GF-D8 (cell line): ENCODE data around the gene TRAPPC12.

Experiments
- DNase-seq: peaks from one replicate; lab custom pipeline; 2025; lab: John Stamatoyannopoulos, UW

TRAPPC12 gene

GRCh38 chr2:3408781-3409180 lies 29.3 kb downstream of the TRAPPC12 start:
- DNase-seq: no peak

DNA sequence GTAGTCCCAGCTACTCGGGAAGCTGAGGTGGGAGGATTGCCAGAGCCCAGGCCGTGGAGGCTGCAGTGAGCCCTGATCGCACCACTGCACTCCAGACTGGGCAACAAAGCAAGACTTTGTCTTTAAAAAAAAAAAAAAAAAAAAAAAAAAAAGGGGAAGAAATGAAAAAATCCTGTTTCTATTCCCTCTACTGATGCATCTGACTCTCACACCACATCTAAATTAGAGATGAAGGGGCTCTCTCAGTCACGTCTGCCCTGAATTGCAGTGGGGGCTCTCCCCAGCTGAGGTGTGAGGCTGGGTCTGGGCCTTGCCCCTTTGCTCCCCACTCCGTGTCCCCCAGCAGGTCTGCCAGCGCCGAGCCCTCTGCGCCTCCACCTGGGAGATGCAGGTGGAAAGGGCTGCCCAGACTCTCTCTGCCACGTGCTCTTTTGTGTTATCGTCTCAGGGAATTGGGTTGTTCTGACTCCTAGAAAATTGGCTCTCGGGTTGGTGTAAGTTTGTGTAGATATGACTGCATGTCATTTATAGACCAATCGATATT lies 30.2 kb downstream of the TRAPPC12 start:
- no peak for DNase-seq

- DNase-seq: no peak
Observed at GRCh38 chr2:3411103-3411502, 31.6 kb downstream of the TRAPPC12 start.

- DNase-seq: no peak
Observed at GRCh38 chr2:3413697-3414096, 34.2 kb downstream of the TRAPPC12 start.

GRCh38 chr2:3414133-3414860 lies 34.8 kb downstream of the TRAPPC12 start:
- DNase-seq: no peak

DNA sequence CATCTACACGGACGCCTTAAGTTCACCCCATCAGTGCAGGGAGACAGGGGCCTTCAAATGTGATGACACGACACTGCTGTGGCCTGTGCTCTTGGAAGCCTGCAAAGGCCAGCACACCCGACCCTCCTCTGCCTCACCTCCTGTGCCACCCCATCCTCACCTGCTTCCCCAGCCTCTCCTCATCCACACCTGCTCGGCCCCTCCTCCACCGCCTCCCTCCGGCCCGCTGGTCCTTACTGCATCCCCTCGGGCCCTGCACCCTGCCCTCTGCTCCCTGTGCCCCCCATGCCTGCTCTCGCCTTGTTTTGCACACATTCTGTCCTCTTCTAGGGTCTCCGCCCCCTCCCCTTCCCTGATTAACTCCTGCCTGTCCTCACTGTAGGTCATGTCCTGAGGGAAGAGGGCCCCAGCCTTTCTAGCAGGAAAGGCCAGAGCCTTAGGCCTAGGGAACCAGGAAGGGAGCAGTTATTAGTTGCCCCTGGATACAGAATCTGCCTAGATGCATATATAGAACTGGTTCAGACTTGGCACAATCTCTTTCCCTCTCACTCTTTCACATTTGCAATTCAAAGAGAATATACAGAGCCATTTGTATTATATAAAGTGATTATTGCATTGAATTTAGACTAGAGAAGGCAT lies 39.4 kb downstream of the TRAPPC12 start:
- DNase-seq: no peak

DNA sequence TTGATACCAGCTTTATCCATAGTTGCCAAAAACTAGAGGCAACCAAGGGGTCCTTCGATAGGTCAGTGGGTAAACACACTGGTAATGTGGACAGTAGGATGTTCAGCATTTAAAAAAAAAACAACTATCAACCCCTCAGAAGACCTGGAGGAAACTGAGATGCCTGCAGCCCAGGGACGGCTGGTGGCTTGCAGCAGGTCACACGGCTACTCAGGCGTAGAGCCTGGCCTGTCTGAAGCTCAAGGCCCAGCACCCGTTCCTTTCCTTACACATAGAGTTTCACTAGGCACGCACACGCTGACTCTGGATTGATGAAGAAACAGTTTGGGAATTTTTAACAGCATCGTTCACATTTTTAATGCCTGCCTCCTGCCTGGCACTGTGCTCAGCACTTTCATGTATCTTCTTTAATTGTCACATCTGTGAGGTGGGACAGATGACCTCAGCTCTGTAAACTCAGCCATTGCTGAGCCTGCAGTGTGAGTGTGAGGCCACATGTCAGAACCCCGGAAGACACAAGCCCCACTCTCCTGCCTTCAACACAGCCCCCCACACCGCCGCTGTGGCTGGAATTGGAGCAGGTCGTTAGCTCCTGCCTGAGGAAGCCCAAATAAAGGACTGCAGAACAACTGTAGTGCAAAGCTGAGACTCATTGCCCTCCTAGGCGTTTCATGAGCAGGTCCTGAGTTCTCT lies 40.7 kb downstream of the TRAPPC12 start:
- no peak for DNase-seq

GRCh38 chr2:3420769-3421397 lies 41.4 kb downstream of the TRAPPC12 start:
- no peak for DNase-seq

- DNase-seq: no peak
Observed at GRCh38 chr2:3421580-3421979, 42.1 kb downstream of the TRAPPC12 start.

DNA sequence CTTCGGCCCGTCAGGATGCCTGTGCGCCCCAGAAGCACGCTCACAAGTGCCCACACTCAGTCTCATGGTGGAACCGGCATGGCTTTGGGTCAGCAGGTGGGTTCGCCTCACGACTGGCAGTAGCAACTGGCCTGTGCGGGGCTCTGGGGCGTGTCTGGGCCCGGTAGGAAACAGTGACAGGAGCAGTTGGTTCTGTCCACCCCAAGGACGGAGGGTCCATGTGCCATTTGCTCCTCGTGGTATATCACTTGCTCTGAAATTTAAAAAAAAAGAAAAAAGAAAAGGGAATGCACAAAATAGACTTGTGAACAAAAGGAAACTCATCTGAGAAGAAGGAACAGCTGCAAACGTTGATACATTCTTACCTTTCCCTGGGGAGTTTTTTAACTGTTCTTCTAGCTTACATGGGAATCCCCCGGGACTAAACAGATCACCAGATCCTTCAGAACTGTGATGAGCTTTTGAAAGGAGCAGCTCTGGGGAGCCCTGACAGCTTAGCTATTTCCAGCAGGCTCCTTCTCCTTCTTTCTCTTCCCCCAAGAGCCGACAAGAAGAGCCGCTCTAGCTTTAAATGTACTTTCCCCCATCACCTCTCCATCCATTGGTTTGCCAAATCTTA lies 42.8 kb downstream of the TRAPPC12 start:
- DNase-seq: no peak

GRCh38 chr2:3423492-3424170 lies 44.1 kb downstream of the TRAPPC12 start:
- no peak for DNase-seq

DNA sequence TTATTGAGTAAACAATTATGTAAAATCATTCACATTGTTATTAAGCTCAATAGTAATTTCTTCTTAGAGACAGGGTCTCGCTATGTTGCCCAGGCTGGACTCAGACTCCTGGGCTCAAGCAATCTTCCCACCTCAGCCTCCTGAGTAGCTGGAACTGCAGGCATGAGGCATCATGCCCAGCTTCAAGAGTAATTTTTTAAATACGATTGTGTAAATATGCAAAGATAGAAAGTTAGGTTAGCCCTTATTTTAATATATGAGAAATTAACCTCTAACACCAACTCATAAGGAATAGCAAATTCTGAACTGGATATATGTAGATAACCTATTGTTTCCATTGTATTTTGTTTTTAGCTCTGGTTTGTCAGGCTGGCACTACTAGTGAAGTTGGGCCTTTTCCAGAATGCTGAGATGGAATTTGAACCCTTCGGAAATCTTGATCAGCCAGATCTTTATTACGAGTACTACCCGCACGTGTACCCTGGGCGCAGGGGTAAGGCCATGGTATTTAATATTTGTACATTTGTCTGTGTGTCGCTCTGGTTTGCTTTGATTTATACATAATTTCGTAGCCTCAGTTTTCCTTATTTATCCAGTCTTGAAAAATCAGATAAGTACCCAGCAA lies 44.8 kb downstream of the TRAPPC12 start:
- DNase-seq: no peak

GRCh38 chr2:3426615-3427014 lies 47.1 kb downstream of the TRAPPC12 start:
- DNase-seq: no peak

DNA sequence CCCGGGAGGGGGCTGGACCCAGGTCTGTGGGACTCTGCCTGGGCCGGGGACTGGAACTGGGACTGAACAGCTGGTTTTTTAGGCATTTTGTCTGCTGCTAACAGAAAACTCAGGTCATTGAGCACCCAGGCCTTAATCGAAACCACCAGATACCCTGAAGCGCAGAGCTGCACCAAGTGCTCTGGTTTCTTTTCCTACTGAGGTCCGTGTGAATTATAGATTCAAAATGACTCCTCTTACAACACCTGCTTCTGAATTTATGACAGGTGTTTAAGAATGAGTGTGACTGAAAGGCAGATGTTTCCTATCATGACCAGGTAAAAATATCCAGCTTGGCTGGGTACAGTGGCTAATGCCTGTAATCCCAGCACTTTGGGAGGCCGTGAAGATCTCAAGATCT lies 47.8 kb downstream of the TRAPPC12 start:
- no peak for DNase-seq

GRCh38 chr2:3428577-3428976 lies 49.1 kb downstream of the TRAPPC12 start:
- DNase-seq: no peak

- no peak for DNase-seq
Observed at GRCh38 chr2:3429066-3429610, 49.6 kb downstream of the TRAPPC12 start.

DNA sequence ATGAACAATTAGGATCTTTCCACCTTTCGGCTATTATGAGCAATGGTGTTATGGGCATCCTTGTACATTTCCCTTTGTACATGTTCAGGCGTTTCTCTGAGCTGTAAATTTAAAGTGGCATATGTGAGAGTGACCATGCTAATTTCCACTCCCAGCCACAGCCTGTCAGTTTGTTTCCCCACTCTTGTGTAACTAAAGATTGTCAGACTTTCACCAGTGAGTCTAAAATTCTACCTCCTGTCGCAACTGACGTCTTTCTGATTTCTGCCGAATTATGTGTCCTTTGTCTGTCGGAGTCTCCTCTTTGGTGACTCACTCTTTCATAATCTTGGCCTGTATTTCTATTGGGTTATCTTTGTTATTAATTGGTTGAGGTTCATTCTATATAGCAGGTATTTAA lies 50.7 kb downstream of the TRAPPC12 start:
- no peak for DNase-seq

GRCh38 chr2:3430740-3431490 lies 51.4 kb downstream of the TRAPPC12 start:
- no peak for DNase-seq

DNA sequence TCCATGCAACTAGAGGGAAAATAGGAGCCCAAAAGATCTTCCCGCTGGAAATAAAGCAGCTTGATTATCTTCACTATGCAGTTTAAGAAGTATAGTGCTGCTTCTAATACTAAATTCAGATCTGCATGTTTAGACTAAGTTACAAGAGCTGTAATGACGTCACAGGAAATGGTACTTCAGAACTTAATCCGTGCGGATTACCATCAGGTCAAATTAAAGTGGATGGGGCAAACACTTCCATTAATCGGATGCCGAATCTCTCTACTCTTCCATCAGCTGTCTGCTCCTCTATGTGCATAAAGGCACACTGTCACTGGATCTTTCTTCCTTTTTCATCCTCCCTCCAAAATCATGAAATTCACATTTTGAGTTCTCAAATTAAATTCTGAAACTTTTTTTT lies 52.6 kb downstream of the TRAPPC12 start:
- no peak for DNase-seq
